Measurements from ENCODE around the gene TMEM175. TPM values are rescaled to one million over a fixed set of nuclear protein-coding genes. Genes with fewer than 3 reads are reported as not detected.
"Not testable (repeated sequence)": the region's sequence is repeated elsewhere in the genome, so short reads cannot be mapped to it uniquely, and the experiment has no call there.

Gene TMEM175
- total RNA-seq, 2 experiments from 2014 or later: 13.9 to 15.8 TPM

GRCh38 chr4:925771-926500 lies 6.3 kb upstream of the TMEM175 start:
- Mint-ChIP-seq H3K4me3 (no peak overlapping the region), H3K9me3 (no peaks in the 10 kb centered on the region), H3K4me1 (ENCODE audit: low read depth) (peaks cover 72% of the 10 kb centered on the region), H3K36me3 (ENCODE audit: low read depth) (peaks cover 4% of the 10 kb centered on the region), H3K27me3 (ENCODE audit: low read depth) (no peaks in the 10 kb centered on the region), H3K27ac (peak overlapping the region; percentile 90)
- no peak for DNase-seq
- intact Hi-C loops (cut with micrococcal nuclease): no loop called here
- CTCF ChIA-PET: no interaction called here

- Mint-ChIP-seq H3K9me3 (no peaks in the 10 kb centered on the region), H3K36me3 (ENCODE audit: low read depth) (peaks cover 4% of the 10 kb centered on the region), H3K27me3 (ENCODE audit: low read depth) (no peaks in the 10 kb centered on the region), H3K4me1 (ENCODE audit: low read depth) (peaks cover 71% of the 10 kb centered on the region), H3K4me3 (no peak overlapping the region), H3K27ac (no peak overlapping the region)
- intact Hi-C loops (cut with micrococcal nuclease): no loop called here
- CTCF ChIA-PET: no interaction called here
- DNase-seq: no peak
These were observed 5.7 kb upstream of the TMEM175 start for GRCh38 chr4:926538-926937.

- intact Hi-C loops (cut with micrococcal nuclease); H3K27ac Mint-ChIP-seq; CTCF ChIA-PET; H3K4me3 Mint-ChIP-seq; H3K36me3 Mint-ChIP-seq (ENCODE audit: low read depth); DNase-seq; H3K27me3 Mint-ChIP-seq (ENCODE audit: low read depth); H3K9me3 Mint-ChIP-seq: not testable (repeated sequence)
- H3K4me1 Mint-ChIP-seq (ENCODE audit: low read depth): peaks cover 62% of the 10 kb centered on the region
These were observed 4.7 kb upstream of the TMEM175 start for GRCh38 chr4:927566-927965.

GRCh38 chr4:929096-929765 lies 3.0 kb upstream of the TMEM175 start:
- Mint-ChIP-seq H3K27ac (no peak overlapping the region), H3K4me3 (no peak overlapping the region), H3K9me3 (no peaks in the 10 kb centered on the region), H3K27me3 (ENCODE audit: low read depth) (no peaks in the 10 kb centered on the region), H3K4me1 (ENCODE audit: low read depth) (peaks cover 58% of the 10 kb centered on the region), H3K36me3 (ENCODE audit: low read depth) (peaks cover 1% of the 10 kb centered on the region)
- CTCF ChIA-PET: no interaction called here
- intact Hi-C loops (cut with micrococcal nuclease): no loop called here
- DNase-seq: no peak

- DNase-seq: no peak
These were observed 2.2 kb upstream of the TMEM175 start for GRCh38 chr4:930028-930551.

GRCh38 chr4:930827-931193 lies 1.4 kb upstream of the TMEM175 start:
- Mint-ChIP-seq H3K4me1 (ENCODE audit: low read depth) (peaks cover 48% of the 10 kb centered on the region), H3K36me3 (ENCODE audit: low read depth) (peaks cover 1% of the 10 kb centered on the region), H3K27me3 (ENCODE audit: low read depth) (no peaks in the 10 kb centered on the region), H3K4me3 (peak overlapping the region; percentile 94), H3K9me3 (no peaks in the 10 kb centered on the region), H3K27ac (no peak overlapping the region)
- CTCF ChIA-PET: interaction anchor here (1.4 kb wide), 1 partner anchor 56 kb away, joined by 9 read pairs; the partner anchor contains the start of gene IDUA
- DNase-seq: no peak
- intact Hi-C loops (cut with micrococcal nuclease): loop anchor here (1.0 to 5.0 kb wide), 2 partner anchors 10 to 751 kb away; partner anchors contain the start of gene FAM53A

More at GRCh38 chr4:930028-930551, 2.2 kb upstream of the TMEM175 start:
- peak overlapping the region; percentile 94 for H3K4me3 Mint-ChIP-seq
- H3K36me3 Mint-ChIP-seq (ENCODE audit: low read depth): peaks cover 1% of the 10 kb centered on the region
- intact Hi-C loops (cut with micrococcal nuclease): loop anchor here (1.0 to 5.0 kb wide), 2 partner anchors 9 to 752 kb away; partner anchors contain the start of gene FAM53A
- H3K27ac Mint-ChIP-seq: peak overlapping the region; percentile 72
- H3K4me1 Mint-ChIP-seq (ENCODE audit: low read depth): peaks cover 50% of the 10 kb centered on the region
- H3K27me3 Mint-ChIP-seq (ENCODE audit: low read depth): no peaks in the 10 kb centered on the region
- CTCF ChIA-PET: interaction anchor here (1.4 kb wide), 1 partner anchor 57 kb away, joined by 9 read pairs; the partner anchor contains the start of gene IDUA
- H3K9me3 Mint-ChIP-seq: no peaks in the 10 kb centered on the region

- peak; percentile 20 for DNase-seq
- CTCF ChIA-PET: interaction anchor here (1.1 to 1.4 kb wide), 2 partner anchors 56 to 190 kb away, joined by 4 to 9 read pairs; partner anchors contain the start of gene IDUA
- Mint-ChIP-seq H3K9me3 (no peaks in the 10 kb centered on the region), H3K27ac (peak overlapping the region; percentile 89), H3K36me3 (ENCODE audit: low read depth) (no peaks in the 10 kb centered on the region), H3K4me3 (peak overlapping the region; percentile 94), H3K27me3 (ENCODE audit: low read depth) (no peaks in the 10 kb centered on the region), H3K4me1 (ENCODE audit: low read depth) (peaks cover 46% of the 10 kb centered on the region)
- intact Hi-C loops (cut with micrococcal nuclease): loop anchor here (5.0 kb wide), 1 partner anchor 751 kb away; the partner anchor contains the start of gene FAM53A
These were observed 883 bp upstream of the TMEM175 start for GRCh38 chr4:931194-931959.

GRCh38 chr4:932713-933070 lies 432 bp downstream of the TMEM175 start:
- CTCF ChIA-PET: interaction anchor here (0.6 to 1.1 kb wide), 4 partner anchors 31 to 640 kb away, joined by 3 to 5 read pairs (median 4); no protein-coding TSS in a partner anchor

GRCh38 chr4:939508-939907 lies 7.2 kb downstream of the TMEM175 start:
- H3K4me1 Mint-ChIP-seq (ENCODE audit: low read depth); H3K4me3 Mint-ChIP-seq; H3K9me3 Mint-ChIP-seq; CTCF ChIA-PET; DNase-seq; H3K36me3 Mint-ChIP-seq (ENCODE audit: low read depth); intact Hi-C loops (cut with micrococcal nuclease); H3K27me3 Mint-ChIP-seq (ENCODE audit: low read depth); H3K27ac Mint-ChIP-seq: not testable (repeated sequence)

More at GRCh38 chr4:932713-933070, 432 bp downstream of the TMEM175 start:
- Mint-ChIP-seq H3K4me1 (ENCODE audit: low read depth) (peaks cover 45% of the 10 kb centered on the region), H3K9me3 (no peaks in the 10 kb centered on the region), H3K4me3 (peak overlapping the region; percentile 94), H3K27me3 (ENCODE audit: low read depth) (no peaks in the 10 kb centered on the region), H3K36me3 (ENCODE audit: low read depth) (no peaks in the 10 kb centered on the region), H3K27ac (peak overlapping the region; percentile 90)
- DNase-seq: no peak
- intact Hi-C loops (cut with micrococcal nuclease): loop anchor here (1.0 to 5.0 kb wide), 5 partner anchors 8 to 750 kb away; partner anchors contain the start of genes FAM53A and PCGF3

- H3K4me3 Mint-ChIP-seq: no peak overlapping the region
- DNase-seq: peak; percentile 1
- no peaks in the 10 kb centered on the region for H3K27me3 Mint-ChIP-seq (ENCODE audit: low read depth)
- no peaks in the 10 kb centered on the region for H3K9me3 Mint-ChIP-seq
- peaks cover 2% of the 10 kb centered on the region for H3K36me3 Mint-ChIP-seq (ENCODE audit: low read depth)
- CTCF ChIA-PET: no interaction called here
- intact Hi-C loops (cut with micrococcal nuclease): no loop called here
- no peak overlapping the region for H3K27ac Mint-ChIP-seq
- H3K4me1 Mint-ChIP-seq (ENCODE audit: low read depth): peaks cover 11% of the 10 kb centered on the region
These were observed 13.2 kb downstream of the TMEM175 start for GRCh38 chr4:945274-946102.

GRCh38 chr4:946103-946450 lies 13.8 kb downstream of the TMEM175 start:
- intact Hi-C loops (cut with micrococcal nuclease): no loop called here
- H3K4me3 Mint-ChIP-seq: no peak overlapping the region
- CTCF ChIA-PET: no interaction called here

More at GRCh38 chr4:946103-946450, 13.8 kb downstream of the TMEM175 start:
- no peak for DNase-seq
- Mint-ChIP-seq H3K27ac (no peak overlapping the region), H3K36me3 (ENCODE audit: low read depth) (peaks cover 2% of the 10 kb centered on the region), H3K27me3 (ENCODE audit: low read depth) (no peaks in the 10 kb centered on the region), H3K4me1 (ENCODE audit: low read depth) (peaks cover 11% of the 10 kb centered on the region), H3K9me3 (no peaks in the 10 kb centered on the region)
